ENCODE data around the gene RMND5A.
"Not testable (repeated sequence)": the region's sequence is repeated elsewhere in the genome, so short reads cannot be mapped to it uniquely, and the experiment has no call there.

RMND5A gene

GRCh38 chr2:86719263-86719636 lies 841 bp upstream of the RMND5A start:
- not testable (repeated sequence) for DNase-seq

GRCh38 chr2:86720540-86721320 lies 639 bp downstream of the RMND5A start:
- not testable (repeated sequence) for DNase-seq

GRCh38 chr2:86725706-86726105 lies 5.6 kb downstream of the RMND5A start:
- DNase-seq, result not testable (repeated sequence)

DNA sequence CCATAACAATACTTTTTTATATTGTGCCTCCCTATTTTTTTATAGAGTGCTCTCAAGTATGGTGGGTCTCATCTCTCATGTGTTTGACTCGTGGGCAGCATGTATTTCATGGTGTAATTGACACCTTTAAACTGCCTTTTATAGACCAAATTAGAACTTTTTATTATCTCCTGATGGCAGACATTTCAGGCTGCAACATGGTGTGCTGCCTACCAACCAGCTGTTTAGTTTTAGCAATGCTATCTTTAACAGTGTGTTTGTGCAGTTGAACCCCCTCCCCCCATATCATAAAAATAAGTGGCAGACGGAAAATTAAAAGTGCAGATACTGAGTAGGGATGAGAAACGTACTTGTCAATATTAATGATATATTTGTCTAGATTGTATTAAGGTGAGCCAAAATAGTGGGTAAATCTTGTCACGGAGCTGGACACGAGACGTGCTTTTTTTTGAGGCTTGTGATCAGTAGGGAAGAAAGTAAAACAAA lies 12.0 kb downstream of the RMND5A start:
- not testable (repeated sequence) for DNase-seq

DNA sequence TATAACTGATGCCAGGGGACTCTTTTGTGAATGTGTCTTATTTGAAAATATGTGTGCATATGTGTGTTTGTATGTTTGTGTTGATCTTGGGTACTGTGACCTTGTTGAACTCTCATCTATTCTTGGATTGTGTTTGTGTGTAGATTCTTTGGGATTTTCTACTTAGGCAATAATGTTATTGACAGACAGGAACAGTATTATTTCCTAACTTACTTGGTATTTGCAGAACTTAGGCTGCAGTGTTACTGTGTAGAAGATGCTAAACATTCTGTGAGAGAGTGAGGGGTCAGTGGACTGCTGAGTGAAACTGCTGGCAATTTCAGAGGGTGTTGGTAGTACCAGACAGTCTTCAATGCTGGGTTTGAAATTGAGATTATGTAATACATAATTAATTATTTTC lies 12.7 kb downstream of the RMND5A start:
- DNase-seq, result not testable (repeated sequence)

- DNase-seq, result not testable (repeated sequence)
Measured at GRCh38 chr2:86733528-86733927, 13.4 kb downstream of the RMND5A start.

GRCh38 chr2:86734896-86735295 lies 14.8 kb downstream of the RMND5A start:
- DNase-seq, result not testable (repeated sequence)

DNA sequence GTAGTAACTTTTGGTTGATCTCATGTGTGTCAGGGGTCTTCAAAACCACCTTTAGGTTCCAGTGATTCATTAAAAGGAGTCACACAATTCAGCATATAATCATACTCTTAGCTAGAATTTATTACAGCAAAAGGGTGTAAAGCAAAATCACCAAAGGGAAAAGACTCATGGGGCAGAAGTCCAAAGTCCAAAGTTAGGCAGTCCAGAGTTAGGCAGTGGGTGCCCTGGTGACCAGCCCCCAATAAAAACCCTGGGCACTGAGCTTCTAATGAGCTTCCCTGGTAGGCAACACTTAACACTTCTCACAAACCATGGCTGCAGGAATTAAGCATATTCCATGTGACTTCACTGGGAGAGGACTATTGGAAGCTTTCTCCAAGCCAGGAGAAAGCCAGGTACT lies 19.4 kb downstream of the RMND5A start:
- DNase-seq, result not testable (repeated sequence)

DNA sequence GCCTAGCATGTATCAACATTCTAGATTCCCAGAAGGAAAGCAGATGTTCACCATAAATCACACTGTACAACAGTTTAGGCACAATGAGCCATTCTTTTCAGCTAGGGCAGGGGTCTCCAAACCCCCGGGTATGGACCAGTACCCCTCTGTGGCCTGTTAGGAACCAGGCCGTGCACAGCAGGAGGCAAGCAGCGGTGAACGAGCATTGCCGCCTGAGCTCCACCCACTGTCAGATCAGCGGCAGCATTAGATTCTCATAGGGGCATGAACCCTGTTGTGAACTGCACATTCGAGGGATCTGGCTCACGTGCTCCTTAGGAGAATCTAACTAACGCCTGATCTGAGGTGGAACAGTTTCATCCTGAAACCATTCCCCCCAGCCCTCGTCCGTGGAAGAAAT lies 19.8 kb downstream of the RMND5A start:
- DNase-seq, result not testable (repeated sequence)

- DNase-seq, result not testable (repeated sequence)
Measured at GRCh38 chr2:86741889-86742498, 21.9 kb downstream of the RMND5A start.

DNA sequence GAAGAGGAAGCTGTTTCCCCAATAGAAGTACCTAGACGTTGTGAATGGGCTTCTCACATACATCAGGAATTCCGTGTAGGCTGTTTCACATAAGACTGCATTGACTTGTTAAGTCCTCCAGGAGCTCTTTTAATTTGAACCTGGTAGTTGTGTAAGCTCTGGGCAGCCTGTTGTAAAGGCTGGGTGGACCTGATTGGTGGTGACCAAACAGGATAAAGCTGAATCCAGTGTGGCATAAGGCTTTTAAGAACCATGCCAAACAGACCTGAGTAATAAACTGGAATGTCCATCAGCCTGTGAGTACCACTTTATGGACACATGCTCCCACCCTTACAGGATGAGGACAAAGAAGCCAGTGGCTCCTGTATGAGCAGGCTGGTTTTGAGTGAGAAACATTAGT lies 24.1 kb downstream of the RMND5A start:
- DNase-seq, result no peak

DNA sequence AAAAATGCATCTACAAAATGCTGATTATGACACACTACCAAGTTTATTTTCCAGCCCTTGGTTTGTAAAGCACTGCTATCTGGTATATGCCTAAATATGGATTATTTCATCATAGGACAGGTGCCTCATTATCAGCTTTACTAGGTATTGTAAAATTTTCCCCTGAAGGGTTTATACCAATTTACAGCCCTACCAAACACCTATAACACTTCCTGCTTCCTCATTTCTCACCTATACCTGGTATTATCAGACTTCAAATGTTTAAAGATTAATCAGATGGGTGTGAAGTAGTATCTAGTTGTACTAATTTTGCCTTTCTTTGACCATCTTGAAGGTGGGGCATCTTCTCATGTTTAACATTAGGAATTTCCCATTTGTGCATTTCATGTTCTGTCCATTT lies 26.8 kb downstream of the RMND5A start:
- DNase-seq, result no peak

DNA sequence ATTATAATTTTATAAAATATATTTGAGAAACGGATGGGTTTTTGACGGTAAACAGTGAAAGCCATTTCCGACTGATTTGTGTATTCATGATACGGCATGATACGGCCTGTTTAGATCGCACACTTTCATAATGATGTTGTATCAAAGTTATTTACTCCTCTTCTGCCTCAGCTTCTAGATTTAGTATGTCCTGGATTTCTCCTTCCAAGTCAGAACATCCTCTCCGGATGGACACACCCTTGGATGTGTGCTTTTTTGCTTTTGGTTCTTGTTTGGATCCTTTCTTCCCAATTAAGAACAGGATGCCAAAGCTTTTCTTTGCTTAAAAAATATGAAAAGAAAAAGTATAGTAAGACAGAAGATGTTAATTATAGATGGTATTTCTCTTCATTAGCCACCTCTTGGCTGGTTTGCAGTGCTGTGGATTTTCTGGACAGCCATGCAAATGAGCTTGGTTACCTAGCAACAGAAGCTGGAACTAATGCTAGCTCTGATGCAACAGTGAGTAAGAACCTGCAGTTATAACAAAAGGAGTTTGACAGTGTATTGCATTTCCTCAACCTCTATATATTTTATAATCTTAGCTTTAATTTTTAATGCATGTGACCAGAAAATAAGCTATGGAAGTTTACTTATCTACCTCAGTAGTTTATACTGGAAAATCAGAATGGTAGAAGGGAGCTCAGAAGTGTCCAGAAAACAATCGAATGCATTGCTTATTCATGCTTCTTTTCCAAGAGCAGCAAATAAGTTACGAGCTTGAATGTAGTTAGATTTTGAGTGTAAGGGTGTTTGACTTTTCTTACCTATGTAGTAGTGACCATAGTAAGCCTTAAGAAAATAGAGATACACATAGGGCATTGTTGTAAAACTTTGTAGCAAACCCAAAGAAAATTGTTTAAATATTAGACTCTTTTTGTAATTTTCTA lies 27.9 kb downstream of the RMND5A start:
- DNase-seq, result no peak

DNA sequence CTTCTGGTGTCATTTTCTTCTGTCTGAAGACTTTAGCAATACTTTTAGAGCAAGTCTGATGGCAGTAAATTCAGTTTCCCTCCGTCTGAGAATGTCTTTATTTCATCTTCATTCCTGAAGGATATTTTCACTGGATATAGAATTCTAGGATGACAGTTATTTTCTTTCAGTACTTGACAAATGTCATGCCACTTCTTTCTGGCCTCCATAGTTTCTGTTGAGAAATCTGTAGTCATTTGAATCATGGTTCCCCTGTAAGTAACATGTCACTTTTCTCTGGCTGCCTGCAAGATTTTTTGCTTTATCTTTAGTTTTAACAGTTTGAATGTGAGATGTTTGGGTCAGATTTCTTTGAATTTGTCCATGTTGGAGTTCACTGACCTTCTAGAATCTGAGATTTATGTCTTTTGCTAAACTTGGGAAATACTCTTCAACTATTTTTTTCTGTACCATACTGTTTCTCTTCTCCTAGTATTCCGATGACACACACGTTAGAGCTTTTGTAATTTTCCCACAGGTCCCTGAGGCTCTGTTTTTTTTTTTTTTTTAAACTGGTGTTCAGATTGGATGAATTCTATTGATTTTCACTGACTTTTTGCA lies 30.2 kb downstream of the RMND5A start:
- DNase-seq, result no peak

GRCh38 chr2:86751778-86752177 lies 31.7 kb downstream of the RMND5A start:
- no peak for DNase-seq

DNA sequence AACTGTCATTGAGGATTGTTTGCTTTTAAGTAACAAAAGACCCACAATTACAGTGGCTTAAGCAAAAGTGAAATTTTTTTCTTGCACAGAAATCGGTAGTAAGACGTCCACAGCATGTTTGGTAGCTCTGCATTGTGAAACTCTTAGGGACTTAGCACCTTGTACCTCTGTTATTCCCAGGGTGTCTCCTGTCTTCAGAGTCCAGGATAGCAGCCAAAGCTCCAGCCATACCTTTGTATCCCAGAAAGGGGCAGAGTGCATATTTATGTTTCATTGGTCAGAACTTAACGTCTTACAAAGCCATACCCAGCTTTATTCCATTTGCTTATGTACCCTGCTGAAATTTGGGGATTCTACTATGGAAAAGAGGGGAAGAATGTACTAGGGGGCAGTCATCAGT lies 32.8 kb downstream of the RMND5A start:
- no peak for DNase-seq

DNA sequence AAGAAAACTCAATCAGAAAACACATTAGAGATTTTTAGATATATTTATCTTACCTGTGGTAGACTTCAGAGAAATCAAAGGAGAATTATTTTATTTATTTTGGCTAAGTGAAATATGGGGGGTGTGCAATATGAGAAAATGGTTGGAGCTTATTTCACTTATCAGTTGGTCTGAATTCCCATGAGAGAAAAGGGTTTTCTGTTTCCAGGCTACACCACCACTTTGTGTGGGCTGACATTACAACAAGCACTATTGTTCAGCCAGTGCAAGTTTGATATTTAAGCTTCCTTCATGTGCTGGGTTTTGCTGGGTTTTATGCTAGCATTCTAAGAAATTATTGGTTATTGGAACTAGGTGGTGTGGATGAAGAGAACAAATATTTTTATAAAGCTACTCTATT lies 33.5 kb downstream of the RMND5A start:
- DNase-seq, result no peak

- DNase-seq, result no peak
Measured at GRCh38 chr2:86758405-86758804, 38.3 kb downstream of the RMND5A start.

DNA sequence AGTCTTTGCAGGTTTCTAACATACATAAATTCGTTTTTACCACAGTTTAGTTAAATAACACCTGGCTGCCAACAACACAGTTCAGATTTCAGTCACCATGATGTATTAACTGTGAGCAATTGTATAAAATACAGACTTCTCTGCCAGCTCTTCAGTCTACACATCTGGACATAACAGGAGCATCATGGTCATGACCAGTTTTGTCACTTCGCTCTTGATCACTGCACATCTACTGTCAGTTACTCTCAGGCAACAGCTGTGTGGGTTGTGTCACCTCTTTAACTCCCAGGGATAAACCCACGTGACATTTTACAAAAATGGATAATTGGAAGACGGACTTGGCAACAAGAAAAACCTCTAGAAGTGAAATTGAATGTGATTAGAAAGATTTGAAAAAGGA lies 40.3 kb downstream of the RMND5A start:
- DNase-seq, result no peak

- DNase-seq, result peak; percentile 49
Measured at GRCh38 chr2:86764661-86765309, 44.7 kb downstream of the RMND5A start.

DNA sequence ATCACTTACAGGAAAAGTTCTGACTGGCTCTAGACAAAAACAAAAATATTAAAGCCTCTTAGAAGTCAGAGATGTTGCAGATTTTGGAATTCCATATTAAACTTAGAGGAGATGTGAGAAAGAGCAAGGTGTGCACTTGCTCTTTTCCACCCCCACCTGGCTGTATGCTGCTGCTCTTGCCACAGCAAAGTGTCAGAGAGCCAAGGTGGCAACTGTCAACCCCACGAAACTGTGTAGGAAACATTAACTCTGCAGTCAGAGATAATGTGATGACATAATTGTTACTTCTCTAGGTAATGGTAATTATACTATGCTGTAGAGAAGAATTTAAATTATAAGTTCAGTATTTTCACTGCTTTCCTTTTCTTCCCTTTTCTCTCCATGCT lies 45.2 kb downstream of the RMND5A start:
- no peak for DNase-seq

DNA sequence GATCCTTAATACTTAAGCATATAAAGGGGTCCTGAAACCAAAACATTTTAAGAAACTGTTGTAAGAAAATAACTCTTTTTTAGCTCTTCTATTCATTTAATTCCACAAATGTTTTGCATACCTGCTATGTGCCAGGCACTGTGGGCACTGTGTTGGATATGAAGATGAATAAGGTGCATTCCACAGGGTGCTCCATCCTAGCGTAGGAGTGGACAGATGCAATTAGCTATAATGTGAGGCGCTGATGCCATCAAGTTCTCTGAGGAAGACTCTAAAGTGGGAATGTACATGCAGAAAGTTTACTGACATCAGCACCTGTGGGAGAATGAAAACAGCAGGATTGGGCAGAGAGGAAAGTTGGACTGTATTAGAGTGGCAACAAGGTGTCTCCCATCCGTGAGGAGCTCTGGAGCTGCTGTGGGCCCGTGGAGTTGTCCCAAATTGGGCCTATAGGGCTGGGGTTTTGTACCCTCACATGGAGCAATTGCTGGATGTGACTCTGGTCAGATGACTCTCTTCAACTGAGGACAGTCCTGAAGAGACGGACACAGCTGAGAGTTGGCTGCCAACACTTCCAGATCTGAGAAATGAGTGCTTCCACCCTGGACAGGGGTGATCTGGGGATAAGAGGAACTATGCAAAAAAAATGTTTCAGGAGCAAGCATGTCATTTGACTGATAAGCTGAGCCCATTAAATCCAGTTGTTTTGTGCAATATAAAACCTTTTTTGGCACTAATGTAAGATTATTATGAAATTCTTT lies 48.3 kb downstream of the RMND5A start:
- DNase-seq, result no peak

Data from NCI-H1694 (cell line).